ENCODE measurements around the gene TTLL5. TPM values are rescaled to one million over a fixed set of nuclear protein-coding genes. Genes with fewer than 3 reads are reported as not detected.

TTLL5 gene
- total and polyA plus RNA-seq, 10 of the 15 experiments (the other 5 are each of a cell fraction or from before 2014, with no cell fraction given), result 3.2 to 25.9 (median 13.8) TPM

DNA sequence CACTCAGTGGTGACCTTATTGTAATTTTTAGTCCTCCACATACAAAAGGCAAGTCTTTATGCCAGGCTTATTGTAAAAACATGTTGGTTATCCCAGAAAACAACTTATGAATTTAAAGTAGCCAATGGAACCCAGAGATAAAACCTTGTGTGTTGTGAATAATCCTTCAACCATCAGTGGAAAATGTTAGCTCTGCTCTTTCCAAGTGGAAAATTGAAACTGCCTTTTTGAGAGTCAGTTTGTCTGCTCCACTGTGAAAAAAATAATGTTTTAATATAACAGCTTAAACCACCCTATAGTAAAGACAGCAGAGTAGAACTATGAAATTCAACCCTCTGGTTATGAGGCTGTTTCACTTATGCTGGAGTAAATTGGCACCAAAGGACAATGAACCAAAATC lies 112.0 kb downstream of the TTLL5 start (continued):
- TF ChIP-seq CUX1 (IDR thresholded peaks at IDR 0.05; ENCODE audit: insufficient replicate concordance, low read depth, low read length) (no peak), FOS (IDR thresholded peaks at IDR 0.05; ENCODE audit: borderline replicate concordance, extremely low read depth, insufficient read length) (no peak), ATF7 (IDR thresholded peaks at IDR 0.05; ENCODE audit: low read depth) (no peak), ZNF274 (IDR thresholded peaks at IDR 0.05; ENCODE audit: insufficient read depth, insufficient read length) (no peak), CHD1 (IDR thresholded peaks at IDR 0.05; ENCODE audit: low read depth, low read length) (no peak), TBL1XR1 (IDR thresholded peaks at IDR 0.05; ENCODE audit: low read depth, low read length) (no peak), JUND (IDR thresholded peaks at IDR 0.05; ENCODE audit: low read depth, low read length) (no peak), TARDBP (IDR thresholded peaks at IDR 0.05; ENCODE audit: borderline replicate concordance) (no peak), NFYB (IDR thresholded peaks at IDR 0.05; ENCODE audit: insufficient read depth, low read depth, low read length) (no peak)
- TF ChIP-seq, protein P1, sequence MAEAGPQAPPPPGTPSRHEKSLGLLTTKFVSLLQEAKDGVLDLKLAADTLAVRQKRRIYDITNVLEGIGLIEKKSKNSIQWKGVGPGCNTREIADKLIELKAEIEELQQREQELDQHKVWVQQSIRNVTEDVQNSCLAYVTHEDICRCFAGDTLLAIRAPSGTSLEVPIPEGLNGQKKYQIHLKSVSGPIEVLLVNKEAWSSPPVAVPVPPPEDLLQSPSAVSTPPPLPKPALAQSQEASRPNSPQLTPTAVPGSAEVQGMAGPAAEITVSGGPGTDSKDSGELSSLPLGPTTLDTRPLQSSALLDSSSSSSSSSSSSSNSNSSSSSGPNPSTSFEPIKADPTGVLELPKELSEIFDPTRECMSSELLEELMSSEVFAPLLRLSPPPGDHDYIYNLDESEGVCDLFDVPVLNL (IDR thresholded peaks at IDR 0.05; ENCODE audit: low read depth, low read length), result no peak
